GM18951 (cell line): Measurements from ENCODE around the gene FXYD6.

Source experiments
- POLR2A ChIP-seq: IDR thresholded peaks from 4 replicates; pipeline ENCODE4 v1.6.1; 2011; ENCODE audit warnings: mild to moderate bottlenecking; ENCODE audit not compliant: insufficient read length, insufficient read depth; ENCODE audit errors: extremely low read depth
- in situ Hi-C: fragments of 300-500 bp; cut with MboI; formaldehyde crosslinking; loops from one replicate; pipeline ENCODE4 v1.12.0; 2022; ENCODE audit warnings: low sequenced_read_pairs, mixed read lengths, inconsistent platforms; ENCODE audit not compliant: unreplicated experiment

FXYD6 gene

DNA sequence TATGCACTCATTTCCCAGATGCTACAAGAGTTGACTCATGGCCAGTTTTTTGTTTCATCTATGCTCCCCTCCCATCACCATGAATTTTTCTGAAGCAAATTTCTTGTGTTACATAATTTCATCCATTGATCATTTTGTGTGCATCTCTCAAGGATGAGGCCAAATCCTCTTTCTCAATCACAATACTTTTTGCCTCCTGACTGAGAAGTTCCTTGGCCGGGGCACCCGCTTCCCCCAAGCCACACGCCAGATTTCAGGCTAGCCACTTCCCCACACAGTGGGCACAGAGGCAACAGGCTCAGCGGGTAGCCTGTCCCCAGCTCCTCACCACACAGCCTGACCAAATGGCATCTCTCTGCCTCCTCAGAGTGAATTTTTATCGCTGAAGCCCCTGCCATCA lies 69.6 kb downstream of the FXYD6 start:
- no peak for TF ChIP-seq POLR2A
- in situ Hi-C loops: loop anchor here (10.0 kb wide), 1 partner anchor 382 kb away; no protein-coding TSS in a partner anchor

DNA sequence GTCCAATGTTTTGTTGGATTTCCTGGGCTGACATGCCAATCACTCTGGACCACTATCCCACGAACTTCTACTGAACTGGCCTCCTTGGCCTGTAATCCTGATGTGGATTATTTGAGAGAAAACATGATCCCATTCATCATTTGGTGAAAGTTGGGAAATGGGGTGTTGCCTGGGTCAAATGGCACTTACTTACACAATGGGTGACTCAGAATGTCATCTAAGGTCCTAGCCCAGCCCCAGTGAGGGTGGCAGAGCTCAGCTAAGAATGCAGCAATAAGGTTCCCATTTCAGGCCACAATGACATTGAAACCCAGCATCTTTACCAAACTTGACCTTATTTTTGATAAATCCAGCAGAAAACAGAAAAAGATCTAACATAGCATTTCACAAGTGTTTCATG lies 71.4 kb downstream of the FXYD6 start:
- no peak for TF ChIP-seq POLR2A
- in situ Hi-C loops: loop anchor here (10.0 kb wide), 1 partner anchor 380 kb away; no protein-coding TSS in a partner anchor

DNA sequence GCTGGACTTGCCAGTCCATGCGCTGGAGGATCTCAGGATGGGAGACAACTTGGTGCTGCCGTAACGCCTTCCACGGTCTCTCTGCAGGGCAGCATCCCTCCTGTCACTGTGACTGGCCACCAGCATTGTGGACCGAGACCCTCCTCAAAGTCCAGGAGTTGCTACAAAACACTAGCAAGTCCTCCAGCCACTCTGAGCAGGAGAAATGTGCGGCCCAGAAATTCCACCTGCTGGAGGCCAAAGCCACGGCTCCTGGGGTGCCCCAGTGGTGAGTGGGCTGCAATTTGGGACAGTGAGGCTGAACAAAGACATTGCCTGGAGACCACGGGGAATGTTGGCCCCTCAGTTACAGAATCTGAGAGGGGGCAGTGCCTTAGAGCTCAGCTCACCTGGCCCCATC lies 72.6 kb downstream of the FXYD6 start:
- in situ Hi-C loops: loop anchor here (10.0 kb wide), 1 partner anchor 379 kb away; no protein-coding TSS in a partner anchor
- TF ChIP-seq POLR2A: no peak

DNA sequence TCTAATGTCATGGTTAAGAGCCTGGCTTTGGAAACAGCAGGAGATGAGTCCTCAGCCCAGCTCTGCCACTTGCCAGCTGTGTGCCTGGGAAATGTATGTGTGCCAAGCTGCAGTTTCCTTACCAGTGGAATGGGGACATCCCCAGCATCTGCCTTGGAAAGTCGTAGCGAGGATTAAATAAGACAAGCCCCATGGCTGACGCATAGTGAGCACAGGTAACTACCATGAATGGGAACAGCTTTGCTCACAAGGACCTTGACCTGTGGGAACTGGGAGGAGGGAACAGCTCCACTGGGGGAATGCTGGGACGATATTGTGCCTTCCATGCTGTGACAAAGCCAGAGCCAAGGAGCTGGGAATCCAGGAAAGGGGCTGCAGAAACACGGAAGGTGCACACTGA lies 76.8 kb downstream of the FXYD6 start:
- TF ChIP-seq POLR2A: no peak

DNA sequence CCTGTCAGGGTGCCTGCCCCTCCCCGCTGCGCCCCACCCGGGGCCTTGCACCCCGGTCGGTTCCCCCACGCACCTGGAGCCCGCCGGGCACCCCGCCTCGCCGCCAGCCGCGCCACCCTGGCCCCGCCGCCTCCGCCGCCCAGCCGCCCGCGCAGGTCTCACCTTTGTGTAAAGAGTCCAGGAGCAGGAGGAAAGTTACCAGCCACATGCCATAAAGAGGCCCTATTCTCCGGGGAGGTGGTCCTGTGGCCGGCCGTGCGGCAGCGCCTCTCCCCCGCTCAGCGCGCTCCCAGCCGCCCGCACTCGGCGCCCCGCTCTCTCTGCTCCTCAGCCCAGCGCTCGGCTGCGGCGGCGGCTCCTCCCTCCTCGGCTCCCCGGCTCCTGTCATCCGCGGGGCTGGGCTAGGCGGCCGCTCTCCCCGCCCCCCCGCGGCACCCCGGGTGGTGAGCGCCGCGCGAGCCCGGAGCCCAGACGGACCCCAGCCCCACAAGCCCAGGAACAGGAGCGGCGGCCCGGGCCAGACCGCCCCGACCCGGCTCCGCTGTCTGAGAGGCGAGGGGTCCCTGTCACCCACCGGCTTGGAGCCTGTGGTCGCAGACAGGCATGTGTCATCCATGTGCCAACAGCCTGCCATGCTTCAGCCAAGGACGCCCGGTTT lies 79.5 kb downstream of the FXYD6 start, which contains the start of gene DSCAML1:
DSCAML1 (minus strand) TSS at position 345 of the 658 bp plus-strand sequence; CDS start at position 208, 137 bp downstream.
- in situ Hi-C loops: no loop called here
- no peak for TF ChIP-seq POLR2A

More for the DNA sequence above, 76.8 kb downstream of the FXYD6 start:
- in situ Hi-C loops: loop anchor here (10.0 kb wide), 1 partner anchor 375 kb away; no protein-coding TSS in a partner anchor

DNA sequence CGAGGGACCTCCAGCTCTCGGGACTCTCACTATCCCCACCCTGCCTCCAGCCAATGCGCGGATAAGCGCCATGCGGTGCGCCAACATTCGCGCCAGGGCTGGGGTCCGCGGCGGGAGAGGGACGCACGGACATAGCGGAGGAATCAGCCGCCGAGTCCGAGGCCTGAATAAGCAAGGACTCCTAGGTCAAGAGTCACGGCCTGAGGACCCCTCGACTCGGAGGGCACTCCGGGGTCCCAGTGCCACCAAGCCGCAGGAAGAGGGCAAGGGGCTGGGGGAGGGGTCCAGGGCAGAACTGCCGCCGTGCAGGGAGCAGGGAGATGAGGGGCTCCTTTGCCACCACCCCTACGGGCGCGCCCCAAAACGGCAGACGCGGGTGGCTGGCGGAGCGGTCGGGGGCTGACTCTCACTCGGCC lies 80.0 kb downstream of the FXYD6 start:
- in situ Hi-C loops: no loop called here

DNA sequence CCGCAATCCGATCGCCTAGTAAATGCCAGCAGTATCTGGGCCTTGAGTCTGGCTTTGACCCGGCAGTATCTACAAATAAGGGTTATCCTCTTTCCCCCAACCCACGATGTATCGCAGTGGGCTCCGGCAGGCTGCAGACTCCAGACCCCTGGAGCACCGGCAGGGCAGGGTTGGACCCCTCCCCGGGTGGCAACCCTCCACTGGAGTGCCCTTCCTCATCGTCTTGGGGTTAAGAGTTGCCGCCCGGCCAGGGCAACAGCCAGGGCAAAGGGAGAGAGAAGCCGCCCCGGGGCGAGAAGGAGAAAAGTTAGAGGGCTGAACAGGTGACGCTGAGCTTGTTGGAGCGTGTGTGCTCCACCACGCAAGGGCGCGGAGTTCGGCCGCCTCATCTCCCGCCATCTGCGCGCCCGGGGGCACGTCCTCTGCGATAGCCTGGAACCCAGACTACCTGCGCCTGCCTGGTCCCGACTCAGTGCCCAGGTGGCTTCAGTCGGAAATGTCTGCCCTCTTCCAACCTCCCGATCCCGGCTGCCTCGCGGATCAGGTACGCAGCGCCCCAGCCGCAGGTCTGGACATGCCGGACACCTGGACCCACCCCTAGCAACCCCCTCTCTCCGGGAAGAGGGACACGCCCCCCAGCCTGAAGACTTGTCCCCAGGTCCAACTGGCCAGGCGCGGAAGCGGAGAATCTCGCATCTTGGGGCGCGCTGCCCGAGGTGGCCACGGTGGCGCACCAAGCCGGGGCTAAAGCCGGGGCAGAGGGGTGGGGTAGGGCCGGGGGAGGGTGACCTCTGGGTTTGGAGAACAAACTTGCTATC lies 80.6 kb downstream of the FXYD6 start:
- no peak for TF ChIP-seq POLR2A

More for the DNA sequence above, 80.0 kb downstream of the FXYD6 start:
- TF ChIP-seq POLR2A: no peak

DNA sequence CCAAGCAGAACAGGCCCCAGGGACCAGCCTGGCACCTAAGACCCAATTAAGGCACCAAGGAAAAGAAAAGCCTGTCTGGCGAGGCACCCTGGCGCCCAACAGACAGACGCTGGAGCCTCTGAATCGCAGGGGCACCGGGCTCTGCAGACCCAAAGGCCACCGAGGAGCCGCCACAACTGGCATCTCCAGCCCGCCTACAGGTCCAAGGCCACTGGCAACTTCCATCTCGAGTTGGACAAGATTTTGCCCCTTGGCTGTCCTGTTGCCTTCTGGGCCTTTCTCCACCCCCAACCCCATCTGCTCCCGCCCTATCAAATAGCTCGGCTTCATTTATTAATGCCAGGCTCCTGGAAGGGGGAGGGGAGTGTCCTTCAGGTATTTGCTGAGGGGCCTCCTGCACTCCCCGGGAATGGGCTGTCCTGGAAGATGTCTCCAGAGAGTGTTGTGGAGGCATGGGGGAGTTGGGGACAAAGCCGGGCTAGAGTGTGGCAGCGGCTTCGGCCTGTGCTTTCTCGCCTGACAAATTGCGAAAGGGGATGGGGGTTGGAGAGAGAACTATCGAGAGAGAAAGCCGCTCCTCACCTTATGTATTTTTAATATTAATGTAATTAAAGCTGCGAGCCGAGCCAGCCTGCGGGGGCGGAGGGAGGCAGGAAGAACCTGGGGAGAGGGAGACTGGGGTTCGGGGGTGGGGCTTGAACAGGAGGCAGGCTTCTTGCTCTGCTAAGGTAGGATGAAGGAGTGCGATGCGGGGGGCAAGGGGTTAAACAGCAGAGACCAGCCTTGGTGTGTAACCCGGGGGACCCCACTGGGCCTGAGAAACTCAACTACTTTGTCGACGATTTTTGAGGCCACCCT lies 81.5 kb downstream of the FXYD6 start:
- in situ Hi-C loops: no loop called here
- no peak for TF ChIP-seq POLR2A

More for the DNA sequence above, 80.6 kb downstream of the FXYD6 start:
- in situ Hi-C loops: no loop called here

DNA sequence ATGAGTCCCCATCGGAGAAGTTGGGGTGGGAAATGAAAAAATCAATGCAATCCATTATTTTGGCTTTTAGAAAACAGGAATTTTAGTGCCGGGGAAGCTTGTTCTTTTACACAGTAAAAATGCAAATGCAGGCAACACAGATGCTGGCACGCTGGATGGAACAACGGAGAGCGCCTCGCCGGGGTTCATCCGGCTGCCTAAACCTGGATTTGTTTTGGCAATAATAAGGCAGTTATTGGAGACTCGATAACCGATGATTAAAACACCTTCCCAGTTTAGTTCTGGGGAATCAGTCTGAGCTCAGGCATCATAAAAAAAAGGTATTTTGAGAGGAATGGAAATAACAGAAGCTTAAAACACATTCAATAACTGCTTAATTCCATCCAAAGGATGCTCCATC lies 82.3 kb downstream of the FXYD6 start:
- in situ Hi-C loops: no loop called here
- no peak for TF ChIP-seq POLR2A

DNA sequence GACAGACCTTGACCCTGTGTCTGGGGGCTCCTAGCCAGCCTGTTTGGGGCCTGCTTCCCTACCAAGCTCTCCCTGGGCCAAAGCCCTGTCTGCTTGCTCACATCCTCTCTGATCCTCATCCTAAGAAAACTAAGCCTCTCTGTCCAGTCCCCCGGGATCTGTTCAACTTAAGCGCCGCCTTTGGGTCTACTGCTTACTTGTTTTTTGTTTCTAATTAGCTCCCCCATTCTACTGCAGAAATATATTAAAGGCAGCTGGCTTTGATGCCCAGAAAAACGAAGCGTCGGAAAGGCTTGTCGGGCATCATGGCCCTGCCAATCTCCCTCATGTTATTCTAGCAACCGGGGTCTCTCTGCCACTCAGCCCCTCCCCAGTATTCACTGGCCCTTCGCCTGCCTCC lies 82.9 kb downstream of the FXYD6 start:
- in situ Hi-C loops: no loop called here
- no peak for TF ChIP-seq POLR2A

DNA sequence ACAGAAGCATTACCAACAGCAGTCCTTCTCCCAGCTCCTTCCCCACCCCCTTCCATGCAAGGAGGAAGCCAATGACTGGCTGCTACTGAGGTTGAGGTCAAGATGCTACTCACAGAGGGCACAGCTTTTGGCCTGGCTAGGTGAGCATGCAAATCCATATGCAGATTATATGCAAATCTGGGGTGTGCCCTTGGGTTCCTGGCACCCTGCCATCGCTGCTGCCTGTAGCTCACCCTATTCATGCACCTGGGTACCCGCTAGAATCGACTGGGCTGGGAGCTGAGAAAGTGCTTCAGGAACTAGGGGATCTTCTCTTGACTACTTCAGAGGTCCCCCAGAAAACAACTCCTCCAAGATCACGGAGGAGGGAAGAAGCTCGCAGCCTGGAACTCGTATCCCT lies 83.5 kb downstream of the FXYD6 start:
- no peak for TF ChIP-seq POLR2A
- in situ Hi-C loops: no loop called here

DNA sequence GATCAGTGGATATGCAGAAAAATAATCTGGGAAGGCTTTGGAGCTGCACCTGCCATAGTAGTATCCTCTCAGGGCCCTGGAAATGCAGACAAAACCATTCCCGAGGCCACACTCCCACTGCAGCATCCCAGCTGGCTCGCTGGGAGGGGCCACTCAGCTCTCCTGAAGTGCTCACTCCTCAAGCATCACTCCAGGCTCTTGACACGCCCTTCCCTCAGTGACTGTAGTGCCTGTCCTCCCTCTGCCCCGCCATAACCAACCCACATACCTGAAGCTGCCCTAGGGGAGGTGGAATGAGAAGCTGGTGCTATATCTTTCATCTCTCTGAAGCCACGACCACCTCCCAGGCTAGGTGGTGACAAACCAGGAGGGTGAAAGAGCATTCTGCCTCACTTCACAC lies 84.2 kb downstream of the FXYD6 start:
- in situ Hi-C loops: no loop called here
- no peak for TF ChIP-seq POLR2A

DNA sequence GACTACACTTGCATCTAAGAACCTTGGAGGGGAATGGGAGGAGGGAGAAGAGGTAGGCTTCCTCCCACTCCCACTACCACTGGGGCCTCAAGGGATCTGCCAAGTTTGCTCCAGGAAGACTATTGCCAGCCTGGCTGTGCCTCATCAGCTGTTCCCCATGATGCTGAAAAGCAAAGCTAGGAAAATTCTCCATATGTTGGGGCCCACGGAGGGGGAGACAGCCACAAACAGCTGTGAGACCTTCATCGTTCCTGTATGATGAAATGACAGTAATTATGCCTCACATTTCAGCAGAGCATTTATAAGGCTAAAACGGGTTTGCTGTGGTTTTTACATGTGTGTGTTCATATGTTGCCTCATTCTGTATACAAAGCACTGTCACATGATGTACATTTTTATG lies 86.2 kb downstream of the FXYD6 start:
- in situ Hi-C loops: no loop called here

DNA sequence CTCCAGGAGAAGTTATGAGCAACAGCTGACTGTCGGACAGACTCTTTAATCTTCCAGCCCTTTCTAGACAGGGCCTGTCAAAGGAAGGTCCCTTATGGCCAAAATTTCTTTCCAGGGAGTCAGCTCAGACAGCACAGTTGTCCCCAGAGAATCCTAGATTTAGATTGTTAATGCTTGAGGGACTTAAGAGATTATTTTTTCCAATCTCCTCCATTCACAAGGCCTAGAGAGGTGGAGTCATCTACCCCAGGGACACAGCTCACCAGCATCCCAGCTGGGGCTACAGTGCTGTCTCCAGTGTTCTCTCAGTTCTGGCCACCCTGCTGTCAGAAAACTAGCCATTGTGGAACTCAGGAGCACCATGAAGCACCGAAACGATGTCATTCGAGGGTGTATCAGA lies 87.2 kb downstream of the FXYD6 start:
- TF ChIP-seq POLR2A: no peak
- in situ Hi-C loops: no loop called here

More for the DNA sequence above, 86.2 kb downstream of the FXYD6 start:
- no peak for TF ChIP-seq POLR2A
